Measurements from ENCODE around the gene ZNF3.
A peak's percentile ranks its signal among the peaks of the same experiment; 100 is the strongest.

DNA sequence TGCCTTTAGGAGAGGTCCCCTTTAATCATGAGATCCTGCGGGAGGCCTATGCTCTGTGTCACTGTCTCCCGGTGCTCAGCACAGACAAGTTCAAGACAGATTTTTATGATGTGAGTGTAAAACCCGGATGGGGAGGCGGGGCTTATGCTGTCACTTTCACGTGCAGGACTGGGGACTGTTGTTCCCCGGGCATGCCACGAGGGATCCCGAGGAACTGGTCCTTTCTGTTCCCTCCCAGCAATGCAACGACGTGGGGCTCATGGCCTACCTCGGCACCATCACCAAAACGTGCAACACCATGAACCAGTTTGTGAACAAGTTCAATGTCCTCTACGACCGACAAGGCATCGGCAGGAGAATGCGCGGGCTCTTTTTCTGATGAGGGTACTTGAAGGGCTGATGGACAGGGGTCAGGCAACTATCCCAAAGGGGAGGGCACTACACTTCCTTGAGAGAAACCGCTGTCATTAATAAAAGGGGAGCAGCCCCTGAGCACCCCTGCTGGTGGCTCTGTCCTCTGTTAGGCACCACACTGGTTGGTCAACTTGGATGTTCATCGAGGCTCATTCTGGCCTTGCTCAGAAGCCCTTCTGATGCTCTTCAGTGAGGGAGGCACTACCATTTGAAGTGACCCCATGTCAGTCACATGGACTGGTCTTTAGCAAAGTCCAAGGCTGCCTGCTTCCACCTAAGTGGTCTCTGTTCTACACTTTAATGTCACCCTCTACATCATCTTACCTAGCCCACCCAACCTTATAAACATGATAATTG, 10.1 kb upstream of the ZNF3 start:
- no peak for TF ChIP-seq EZH2 (IDR thresholded peaks at IDR 0.05)
- TF ChIP-seq POLR2AphosphoS5 (IDR thresholded peaks at IDR 0.05; ENCODE audit: borderline replicate concordance, low read depth, low read length), result peak; percentile 59
